HG02943 (cell line): ENCODE results near the gene MOB3A.
A peak's percentile ranks its signal among the peaks of the same experiment; 100 is the strongest.
"Not testable (repeated sequence)": the region's sequence is repeated elsewhere in the genome, so short reads cannot be mapped to it uniquely, and the experiment has no call there.

Experiments used
- ATAC-seq: cut with Tn5 transposase; IDR thresholded peaks from one replicate; pipeline ENCODE4 v1.9.1; 2021; ENCODE audit warnings: mild to moderate bottlenecking, low read depth, moderate library complexity; ENCODE audit not compliant: unreplicated experiment

Gene MOB3A

GRCh38 chr19:2096034-2096479 is at the start of gene MOB3A:
MOB3A (minus strand) TSS chr19:2096326; CDS start chr19:2078560, 17,766 bp downstream.
- ATAC-seq = peak; percentile 32

DNA sequence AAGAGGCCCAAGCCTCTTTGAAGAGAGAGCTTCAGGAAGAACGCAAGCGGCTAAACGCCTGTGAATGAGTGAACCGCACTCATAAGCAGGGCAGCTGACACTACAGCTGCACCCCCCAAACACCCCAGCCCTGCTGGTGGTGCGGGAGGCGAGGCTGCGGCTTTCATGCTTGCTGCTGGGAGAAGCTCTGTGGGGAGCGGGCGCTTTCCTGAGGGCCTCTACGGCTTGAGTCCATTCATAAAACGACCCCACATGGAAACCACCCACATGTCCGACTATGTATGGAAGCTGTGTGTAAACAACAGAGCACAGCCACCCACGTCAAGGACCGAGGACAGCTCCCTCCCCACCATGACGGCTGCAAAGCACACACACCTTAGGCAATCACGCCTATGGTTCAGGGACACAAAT is 49.7 kb upstream of the MOB3A start:
- no peak for ATAC-seq

DNA sequence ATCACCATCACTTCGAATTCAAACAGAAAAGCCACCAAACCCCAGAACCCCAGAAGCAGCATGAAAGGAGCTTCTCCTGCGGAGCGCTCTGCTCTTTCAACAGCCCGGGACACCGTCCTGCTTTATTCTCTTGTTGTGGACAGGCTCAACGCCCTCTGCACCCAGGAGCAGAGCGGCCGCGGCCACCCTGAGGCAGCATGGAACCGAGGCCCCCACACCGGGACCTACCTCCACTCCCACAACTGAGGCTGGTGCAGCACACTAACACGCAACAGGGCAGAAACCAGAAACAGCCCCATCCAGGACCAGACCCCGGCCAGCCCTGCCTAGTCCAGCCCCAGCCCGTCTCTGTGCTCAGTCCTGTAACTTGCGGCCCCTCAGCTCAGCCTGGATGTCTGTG is 48.1 kb upstream of the MOB3A start:
- no peak for ATAC-seq

GRCh38 chr19:2142173-2142829 is 46.2 kb upstream of the MOB3A start:
- no peak for ATAC-seq

GRCh38 chr19:2140138-2140569 is 44.0 kb upstream of the MOB3A start:
- ATAC-seq = no peak

DNA sequence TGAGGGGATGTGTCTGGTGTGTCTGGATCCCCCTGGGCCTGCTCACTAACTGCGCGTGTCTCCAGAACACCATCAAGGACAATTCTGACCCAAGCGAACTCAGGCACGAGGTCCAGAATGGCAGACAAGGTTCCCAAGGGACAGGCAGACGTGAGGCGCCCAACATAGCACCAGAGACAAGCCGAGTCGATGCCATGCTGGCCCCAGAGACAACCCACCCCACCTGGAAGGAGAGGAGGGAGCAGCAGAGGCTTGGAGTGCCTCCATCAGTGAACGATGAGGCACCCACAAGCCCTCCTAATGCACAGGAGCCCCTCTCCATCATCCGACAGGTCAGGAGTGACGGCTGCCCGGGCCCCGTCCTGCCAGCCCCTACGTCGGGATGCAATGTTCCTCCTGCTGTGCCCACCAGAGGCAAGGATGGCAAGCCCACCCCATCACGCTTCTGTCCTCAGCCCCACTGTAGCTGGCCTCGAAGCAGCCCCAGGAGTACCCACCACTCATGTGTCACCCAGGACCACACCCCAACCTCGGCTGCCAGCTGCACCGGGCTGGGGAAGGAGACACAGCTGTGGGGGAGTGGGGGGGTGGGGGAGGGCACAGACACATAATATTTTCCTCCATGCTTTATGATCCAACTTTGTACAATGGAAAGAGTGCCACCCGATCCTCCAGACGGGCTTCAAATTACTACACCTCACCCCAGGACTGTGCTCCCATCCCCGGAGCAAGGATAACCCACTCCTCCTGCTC is 43.4 kb upstream of the MOB3A start:
- ATAC-seq = no peak

DNA sequence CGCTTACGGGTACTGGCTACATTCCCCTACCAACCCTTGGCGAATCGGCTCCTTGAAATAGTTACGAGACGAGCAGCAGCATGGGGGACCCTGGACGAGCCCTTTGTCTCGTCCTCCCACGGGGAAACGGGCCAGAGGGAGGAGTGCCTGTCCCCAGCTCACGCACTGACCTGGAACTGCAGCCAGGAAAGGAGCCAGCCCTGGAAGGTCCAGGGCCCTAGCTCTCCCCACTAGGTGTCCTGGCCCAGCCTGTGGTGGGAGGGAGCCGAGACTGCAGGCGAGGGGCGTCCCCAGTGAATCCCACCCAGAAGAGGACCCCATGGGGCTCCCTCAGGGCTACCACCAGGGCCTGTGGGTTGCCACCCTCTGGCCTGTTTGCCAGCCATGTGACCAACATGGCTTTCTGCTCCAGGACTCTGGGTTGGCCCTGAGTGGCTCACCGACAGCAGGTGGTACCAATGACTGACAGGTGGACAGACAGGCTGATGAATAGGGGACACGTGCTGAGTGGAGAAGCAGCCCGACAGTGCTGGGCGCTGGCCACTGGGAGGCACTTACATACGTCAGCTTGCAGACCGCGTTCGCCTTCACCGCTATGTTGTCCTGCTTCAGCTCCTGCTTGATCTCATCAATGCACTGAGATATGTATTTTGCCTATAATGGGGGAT is 42.1 kb upstream of the MOB3A start:
- ATAC-seq = no peak

DNA sequence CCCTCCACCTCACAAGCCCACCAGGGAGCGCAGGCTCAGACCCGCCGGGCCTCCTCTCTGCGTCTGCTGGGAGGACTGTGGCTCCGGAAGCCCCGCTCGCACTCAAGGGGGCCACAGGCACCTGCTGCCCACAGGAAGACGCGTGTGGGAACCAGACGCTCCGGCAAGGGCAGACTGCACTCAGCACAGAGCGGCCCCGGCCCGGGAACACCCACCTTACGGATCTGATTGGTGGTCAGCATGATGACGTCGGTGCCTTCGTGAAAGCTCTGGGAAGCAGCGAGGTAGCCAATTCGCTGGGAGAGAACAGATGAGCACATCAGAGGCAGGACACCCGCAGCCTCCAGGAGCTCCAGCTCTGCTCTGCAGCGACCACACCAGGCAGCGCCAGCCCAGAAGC is 40.7 kb upstream of the MOB3A start:
- no peak for ATAC-seq

GRCh38 chr19:2135474-2136402 is 39.6 kb upstream of the MOB3A start:
- no peak for ATAC-seq

GRCh38 chr19:2132731-2133490 is 36.8 kb upstream of the MOB3A start:
- ATAC-seq = no peak

- ATAC-seq = no peak
Measured at GRCh38 chr19:2132191-2132590, 36.1 kb upstream of the MOB3A start.

DNA sequence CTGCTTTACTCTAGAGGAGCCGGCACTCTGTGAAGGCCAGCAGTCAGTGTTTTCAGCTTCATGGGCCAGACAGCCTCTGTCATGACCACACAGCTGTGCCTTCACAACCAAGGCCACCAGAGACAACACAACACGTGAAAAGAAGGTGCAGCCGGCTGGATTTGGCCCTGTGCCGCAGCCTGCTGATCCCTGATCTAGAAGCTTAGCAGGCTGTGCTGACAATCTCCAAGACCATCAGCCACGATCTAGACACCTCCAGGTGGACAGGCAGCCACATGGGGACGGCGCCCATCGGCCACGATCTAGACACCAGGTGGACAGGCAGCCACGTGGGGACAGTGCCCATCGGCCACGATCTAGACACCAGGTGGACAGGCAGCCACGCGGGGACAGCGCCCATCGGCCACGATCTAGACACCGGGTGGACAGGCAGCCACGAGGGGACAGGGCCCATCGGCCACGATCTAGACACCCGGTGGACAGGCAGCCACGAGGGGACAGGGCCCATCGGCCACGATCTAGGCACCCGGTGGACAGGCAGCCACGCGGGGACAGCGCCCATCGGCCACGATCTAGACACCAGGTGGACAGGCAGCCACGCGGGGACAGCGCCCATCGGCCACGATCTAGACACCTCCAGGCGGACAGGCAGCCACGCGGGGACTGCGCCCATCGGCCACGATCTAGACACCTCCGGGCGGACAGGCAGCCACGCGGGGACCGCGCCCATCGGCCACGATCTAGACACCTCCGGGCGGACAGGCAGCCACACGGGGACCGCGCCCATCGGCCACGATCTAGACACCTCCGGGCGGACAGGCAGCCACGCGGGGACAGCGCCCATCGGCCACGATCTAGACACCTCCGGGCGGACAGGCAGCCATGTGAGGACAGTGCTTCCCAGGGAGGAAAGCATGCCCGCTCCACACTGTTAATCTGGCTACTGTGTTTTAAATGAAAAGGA is 35.2 kb upstream of the MOB3A start:
- not testable (repeated sequence) for ATAC-seq

DNA sequence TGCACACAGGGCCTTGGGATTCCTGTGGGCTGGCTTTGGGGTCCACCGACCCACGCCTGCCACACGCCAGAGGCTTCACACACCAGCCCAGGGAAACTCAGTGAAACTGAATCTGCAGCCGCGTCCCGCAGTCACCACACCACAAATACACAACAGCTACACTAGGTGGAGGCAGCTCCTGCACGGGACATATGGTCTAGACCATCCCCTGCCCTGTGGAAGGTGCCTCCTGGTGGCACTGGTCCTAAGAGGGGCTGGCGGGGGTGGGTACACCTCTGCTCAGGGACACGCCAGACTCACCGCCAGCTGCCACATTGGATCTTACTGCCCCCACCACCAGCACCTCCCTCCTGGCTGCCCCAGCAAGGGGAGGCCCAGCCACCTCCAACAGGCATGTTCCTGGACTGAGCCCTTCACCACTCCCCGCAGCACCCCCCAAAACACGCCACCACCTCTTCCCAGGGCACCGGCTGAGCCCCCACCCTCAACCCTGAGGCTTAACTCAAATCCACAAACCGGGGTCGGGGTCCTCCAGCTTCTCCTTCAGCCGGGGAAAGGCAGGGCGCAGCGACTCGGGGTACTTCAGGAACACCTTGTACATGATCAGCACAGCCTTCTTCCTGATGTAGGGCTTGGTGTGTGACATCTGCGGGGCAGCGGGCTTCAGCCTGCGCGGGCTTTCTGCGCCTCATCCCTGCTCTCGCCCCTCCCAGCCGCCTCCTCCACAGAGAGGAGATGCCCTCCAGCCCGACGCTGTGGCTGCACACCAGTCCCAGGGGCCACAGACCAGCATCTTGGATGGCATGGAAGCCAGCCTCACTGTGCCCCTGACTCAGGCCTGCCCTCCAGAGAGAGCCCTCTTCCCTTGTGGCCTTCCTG is 34.0 kb upstream of the MOB3A start:
- ATAC-seq = no peak

DNA sequence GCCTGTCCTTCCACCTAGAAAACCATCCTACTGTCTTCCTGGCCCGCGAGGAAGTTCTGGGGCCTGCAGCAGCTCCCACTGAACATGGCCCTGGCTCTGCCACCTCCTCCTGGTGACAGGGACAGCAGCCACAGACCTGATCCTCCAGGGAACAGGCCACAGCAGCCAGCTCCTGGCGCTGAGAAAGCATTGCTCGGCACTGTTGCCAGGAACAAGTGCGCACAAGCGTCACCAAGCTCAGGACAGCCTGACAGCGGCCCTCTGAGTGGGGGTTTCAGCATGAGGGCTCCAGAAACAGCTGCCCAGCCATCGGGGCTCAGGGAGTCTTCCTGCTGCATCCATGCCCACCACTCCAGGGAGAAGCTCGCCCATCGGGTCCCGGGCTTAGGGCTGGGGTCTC is 33.4 kb upstream of the MOB3A start:
- no peak for ATAC-seq

GRCh38 chr19:2129022-2129421 is 32.9 kb upstream of the MOB3A start:
- ATAC-seq = no peak

DNA sequence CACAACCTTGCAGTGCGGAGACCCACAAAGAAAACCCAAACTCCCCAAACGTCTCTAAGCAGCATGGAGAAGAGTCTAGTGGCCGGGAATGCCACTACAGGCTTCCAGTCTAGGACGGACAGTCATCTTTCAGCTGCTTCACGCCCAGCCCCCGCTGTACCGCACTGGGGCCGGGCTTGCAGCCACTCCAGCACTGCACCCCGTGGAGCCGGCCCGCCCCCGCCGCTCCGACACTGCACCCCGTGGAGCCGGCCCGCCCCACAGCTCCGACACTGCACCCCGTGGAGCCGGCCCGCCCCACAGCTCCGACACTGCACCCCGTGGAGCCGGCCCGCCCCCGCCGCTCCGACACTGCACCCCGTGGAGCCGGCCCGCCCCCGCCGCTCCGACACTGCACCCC is 32.1 kb upstream of the MOB3A start:
- ATAC-seq = not testable (repeated sequence)

DNA sequence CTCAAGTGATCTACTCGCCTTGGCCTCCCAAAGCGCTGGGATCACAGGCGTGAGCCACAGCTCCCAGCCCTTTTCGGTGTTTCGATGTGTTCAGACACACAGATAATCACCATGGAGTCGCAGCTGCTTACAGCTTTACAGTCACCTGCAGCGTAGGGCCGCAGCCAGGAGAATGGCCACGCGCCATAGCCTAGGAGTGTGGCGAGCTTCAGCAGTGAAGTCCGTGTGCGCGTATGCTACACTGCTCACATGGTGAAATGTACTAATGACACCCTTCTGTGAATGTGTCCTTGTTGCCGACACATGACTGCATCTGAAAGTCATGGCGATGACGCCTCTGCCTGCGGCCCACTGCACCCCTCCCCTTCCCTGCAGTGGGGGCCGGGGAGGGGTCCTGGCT is 31.6 kb upstream of the MOB3A start:
- ATAC-seq = no peak
